DOHH2 (cell line): ENCODE measurements around the gene YLPM1.

ENCODE experiments used
- EZH2phosphoT487 ChIP-seq: fragments of 200-600 bp; sonication (generic); IDR thresholded peaks from 2 replicates; pipeline ENCODE4 v1.6.1; 2017; ENCODE audit warnings: borderline replicate concordance, mild to moderate bottlenecking, antibody characterized with exemption, low read length, moderate library complexity, mixed read lengths
- TF ChIP-seq, protein P1 (sequence below): fragments of 200-600 bp; sonication (generic); IDR thresholded peaks from one replicate; pipeline ENCODE4 v1.5.1; 2014; ENCODE audit warnings: antibody characterized with exemption, mild to moderate bottlenecking, low read depth, low read length; ENCODE audit not compliant: poor library complexity, severe bottlenecking

GRCh38 chr14:74832849-74833248 is 69.7 kb downstream of the YLPM1 start:
- TF ChIP-seq, protein P1, sequence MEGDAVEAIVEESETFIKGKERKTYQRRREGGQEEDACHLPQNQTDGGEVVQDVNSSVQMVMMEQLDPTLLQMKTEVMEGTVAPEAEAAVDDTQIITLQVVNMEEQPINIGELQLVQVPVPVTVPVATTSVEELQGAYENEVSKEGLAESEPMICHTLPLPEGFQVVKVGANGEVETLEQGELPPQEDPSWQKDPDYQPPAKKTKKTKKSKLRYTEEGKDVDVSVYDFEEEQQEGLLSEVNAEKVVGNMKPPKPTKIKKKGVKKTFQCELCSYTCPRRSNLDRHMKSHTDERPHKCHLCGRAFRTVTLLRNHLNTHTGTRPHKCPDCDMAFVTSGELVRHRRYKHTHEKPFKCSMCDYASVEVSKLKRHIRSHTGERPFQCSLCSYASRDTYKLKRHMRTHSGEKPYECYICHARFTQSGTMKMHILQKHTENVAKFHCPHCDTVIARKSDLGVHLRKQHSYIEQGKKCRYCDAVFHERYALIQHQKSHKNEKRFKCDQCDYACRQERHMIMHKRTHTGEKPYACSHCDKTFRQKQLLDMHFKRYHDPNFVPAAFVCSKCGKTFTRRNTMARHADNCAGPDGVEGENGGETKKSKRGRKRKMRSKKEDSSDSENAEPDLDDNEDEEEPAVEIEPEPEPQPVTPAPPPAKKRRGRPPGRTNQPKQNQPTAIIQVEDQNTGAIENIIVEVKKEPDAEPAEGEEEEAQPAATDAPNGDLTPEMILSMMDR = no peak
- no peak for TF ChIP-seq EZH2phosphoT487
